GM10248 (cell line): ENCODE results near the gene TCEANC2.

Source experiments
- CTCF ChIA-PET: fragments of 300-600 bp; sonication (Branson Sonifier 250); formaldehyde crosslinking; extraction: SDS; loops from one replicate; lab custom pipeline; 2021; ENCODE audit warnings: antibody characterized with exemption; lab: Yijun Ruan, JAX
- POLR2A ChIA-PET: fragments of 350-650 bp; sonication (Branson Sonifier 250); formaldehyde crosslinking; extraction: SDS; loops from one replicate; lab custom pipeline; 2020; ENCODE audit warnings: antibody characterized with exemption; lab: Yijun Ruan, JAX
- DNase-seq: peaks from one replicate; pipeline ENCODE4 v3.0.0; 2012; ENCODE audit errors: extremely low spot score
- CTCF ChIP-seq: IDR thresholded peaks from 2 replicates; pipeline ENCODE4 v1.5.1; 2012; ENCODE audit warnings: mild to moderate bottlenecking, low read depth; ENCODE audit errors: extremely low read depth, missing control alignments, control extremely low read depth

TCEANC2 gene

GRCh38 chr1:54064299-54064698 is 10.9 kb downstream of the TCEANC2 start:
- POLR2A ChIA-PET: no interaction called here

DNA sequence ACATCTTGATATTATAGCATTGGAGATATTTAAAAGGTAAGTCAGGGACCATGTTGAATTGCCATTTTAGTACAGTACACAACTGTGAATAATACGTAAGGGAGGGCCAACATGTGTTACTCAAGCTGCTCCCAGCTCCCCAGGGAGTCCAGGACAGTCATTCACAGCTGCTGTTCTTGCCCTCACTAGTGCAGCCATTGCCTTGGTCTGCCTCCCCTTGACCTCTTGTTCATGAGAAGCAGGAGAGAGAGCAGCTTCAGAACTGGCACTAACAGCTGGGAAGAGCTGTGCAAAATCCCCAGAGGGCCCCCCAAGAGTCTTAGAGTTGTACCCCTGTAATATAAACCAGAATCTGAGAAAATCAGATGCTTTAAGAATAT is 16.4 kb downstream of the TCEANC2 start:
- ChIA-PET POLR2A (interaction anchor here (0.5 kb wide), 1 partner anchor 116 kb away, joined by 3 read pairs; no protein-coding TSS in a partner anchor), CTCF (interaction anchor here (0.7 to 2.6 kb wide), 7 partner anchors 8 to 27 kb away, joined by 3 to 20 read pairs (median 5); no protein-coding TSS in a partner anchor)
- peak; percentile 16 for TF ChIP-seq CTCF
- no peak for DNase-seq

More at GRCh38 chr1:54064299-54064698, 10.9 kb downstream of the TCEANC2 start:
- DNase-seq: no peak
- TF ChIP-seq CTCF: no peak
- CTCF ChIA-PET: interaction anchor here (1.5 kb wide), 1 partner anchor 7 kb away, joined by 4 read pairs; no protein-coding TSS in a partner anchor

- CTCF ChIA-PET: interaction anchor here (1.0 to 2.6 kb wide), 11 partner anchors 8 to 27 kb away, joined by 3 to 20 read pairs (median 5); no protein-coding TSS in a partner anchor
- peak; percentile 80 for TF ChIP-seq CTCF
- POLR2A ChIA-PET: no interaction called here
- peak; percentile 65 for DNase-seq
These were observed 16.9 kb downstream of the TCEANC2 start for GRCh38 chr1:54070171-54070837.

GRCh38 chr1:54077359-54077758 is 24.0 kb downstream of the TCEANC2 start:
- CTCF ChIA-PET: interaction anchor here (1.6 to 1.7 kb wide), 2 partner anchors 9 to 15 kb away, joined by 4 to 7 read pairs; no protein-coding TSS in a partner anchor
- DNase-seq: no peak
- POLR2A ChIA-PET: no interaction called here
- TF ChIP-seq CTCF: no peak

DNA sequence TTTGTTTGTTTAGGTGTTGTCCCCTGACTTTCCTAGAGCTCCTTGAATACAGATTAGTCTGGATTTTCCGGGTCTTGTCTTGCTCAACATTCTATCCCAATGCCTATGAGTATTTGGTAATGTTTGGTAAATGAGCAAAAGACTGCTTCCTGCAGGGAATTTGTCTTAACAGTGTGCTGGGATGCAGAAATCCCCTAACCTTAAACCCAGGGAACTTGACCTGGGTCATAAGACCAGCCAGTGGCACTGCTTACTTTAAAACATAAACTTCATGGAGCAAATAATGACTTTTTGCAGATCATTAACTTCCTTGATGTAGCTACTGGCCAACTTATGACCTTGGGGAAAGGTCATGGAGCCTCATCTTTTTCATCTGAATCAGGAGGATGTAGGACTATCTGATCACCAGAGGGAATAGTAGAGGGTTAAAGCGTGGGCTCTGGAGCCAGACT is 27.2 kb downstream of the TCEANC2 start:
- no peak for TF ChIP-seq CTCF
- no peak for DNase-seq
- CTCF ChIA-PET: interaction anchor here (0.9 to 3.0 kb wide), 19 partner anchors 9 to 219 kb away, joined by 3 to 20 read pairs (median 5); partner anchors contain the start of genes LRRC42, TCEANC2 and TMEM59
- POLR2A ChIA-PET: no interaction called here

DNA sequence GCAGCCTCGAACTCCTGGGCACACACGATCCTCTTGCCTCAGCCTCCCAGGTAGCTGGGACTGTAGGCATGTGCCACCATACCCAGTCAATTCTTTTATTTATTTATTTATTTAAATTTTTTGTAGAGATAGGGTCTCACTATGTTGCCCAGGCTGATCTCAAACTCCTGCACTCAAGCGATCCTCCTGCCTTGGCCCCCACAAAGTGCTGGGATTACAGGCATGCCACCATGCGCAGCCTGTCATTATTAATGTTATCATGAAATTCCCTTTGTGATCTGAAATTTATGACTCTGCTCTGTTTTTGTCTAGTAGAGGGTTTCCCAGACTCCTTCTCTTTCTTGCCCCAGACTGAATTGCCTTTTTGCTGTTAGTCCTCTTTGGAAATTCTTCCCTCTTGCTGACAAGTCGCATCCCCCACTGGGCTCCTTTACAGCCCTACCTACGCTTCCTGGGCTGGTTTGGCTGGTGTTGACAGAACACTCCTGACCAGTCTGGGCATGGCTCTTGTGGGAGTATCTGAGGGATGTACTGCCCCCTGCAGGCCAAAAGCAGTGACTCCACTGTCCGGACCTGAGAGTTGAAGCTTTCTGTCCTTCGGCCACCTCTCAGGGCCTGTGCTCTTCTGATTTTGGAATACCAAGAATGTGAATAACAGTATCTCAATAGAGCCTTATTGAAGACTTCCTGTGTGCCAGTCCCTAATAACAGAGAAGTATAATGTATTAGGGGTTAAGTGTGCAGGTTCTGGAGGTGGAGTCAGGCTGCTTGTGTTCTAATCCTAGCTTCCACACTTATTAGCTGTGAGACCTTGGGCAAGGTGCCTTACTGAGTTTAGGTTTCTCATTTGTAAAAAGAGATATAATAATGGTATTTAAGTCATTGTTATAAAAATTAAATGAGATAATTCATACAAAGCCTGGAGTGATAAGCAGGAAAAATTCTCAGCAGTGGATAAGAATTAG is 28.2 kb downstream of the TCEANC2 start:
- peak; percentile 65 for TF ChIP-seq CTCF
- ChIA-PET POLR2A (no interaction called here), CTCF (interaction anchor here (0.6 to 3.0 kb wide), 35 partner anchors 8 to 248 kb away, joined by 3 to 20 read pairs (median 4); partner anchors contain the start of genes LRRC42, TCEANC2 and TMEM59)
- peak; percentile 66 for DNase-seq
